GM21737 (cell line): Measurements from ENCODE around the gene DPP6.
"Not testable (repeated sequence)": the region's sequence is repeated elsewhere in the genome, so short reads cannot be mapped to it uniquely, and the experiment has no call there.

Experiments
- ATAC-seq: cut with Tn5 transposase; IDR thresholded peaks from one replicate; pipeline ENCODE4 v1.9.1; 2021; ENCODE audit warnings: mild to moderate bottlenecking, moderate library complexity; ENCODE audit not compliant: unreplicated experiment

DPP6 gene

GRCh38 chr7:154051643-154052529 lies at the start of gene DPP6:
Gene DPP6 (plus strand): TSS chr7:154052398.
- not testable (repeated sequence) for ATAC-seq

- ATAC-seq: not testable (repeated sequence)
Observed at GRCh38 chr7:154009423-154009911, 42.7 kb upstream of the DPP6 start.

GRCh38 chr7:154010726-154011568 lies 41.3 kb upstream of the DPP6 start:
- not testable (repeated sequence) for ATAC-seq

GRCh38 chr7:154012800-154013199 lies 39.4 kb upstream of the DPP6 start:
- not testable (repeated sequence) for ATAC-seq

- ATAC-seq: not testable (repeated sequence)
Observed at GRCh38 chr7:154015636-154016035, 36.6 kb upstream of the DPP6 start.

GRCh38 chr7:154018354-154018753 lies 33.8 kb upstream of the DPP6 start:
- ATAC-seq: not testable (repeated sequence)

GRCh38 chr7:154027805-154028204 lies 24.4 kb upstream of the DPP6 start:
- not testable (repeated sequence) for ATAC-seq

- ATAC-seq: not testable (repeated sequence)
Observed at GRCh38 chr7:154030476-154031080, 21.6 kb upstream of the DPP6 start.

GRCh38 chr7:154039466-154040165 lies 12.6 kb upstream of the DPP6 start:
- peak; percentile 89 for ATAC-seq

GRCh38 chr7:154050394-154050793 lies 1.8 kb upstream of the DPP6 start:
- ATAC-seq: not testable (repeated sequence)

- ATAC-seq: not testable (repeated sequence)
Observed at GRCh38 chr7:154051006-154051642, 1.1 kb upstream of the DPP6 start.

- ATAC-seq: not testable (repeated sequence)
Observed at GRCh38 chr7:154052530-154053252, 493 bp downstream of the DPP6 start.

- not testable (repeated sequence) for ATAC-seq
Observed at GRCh38 chr7:154053466-154054312, 1.5 kb downstream of the DPP6 start.

GRCh38 chr7:154054664-154055063 lies 2.5 kb downstream of the DPP6 start:
- ATAC-seq: not testable (repeated sequence)

GRCh38 chr7:154055491-154056106 lies 3.4 kb downstream of the DPP6 start:
- ATAC-seq: not testable (repeated sequence)

GRCh38 chr7:154058783-154059182 lies 6.6 kb downstream of the DPP6 start:
- not testable (repeated sequence) for ATAC-seq

- not testable (repeated sequence) for ATAC-seq
Observed at GRCh38 chr7:154060551-154060950, 8.4 kb downstream of the DPP6 start.

GRCh38 chr7:154071833-154072232 lies 19.6 kb downstream of the DPP6 start:
- ATAC-seq: not testable (repeated sequence)
